Stimulated activated CD4-positive, alpha-beta T cell treated with anti-CD3 and anti-CD28 coated beads, Interleukin-15, amount 100 ng/mL, for 48 hours (primary cell): ENCODE measurements around the gene SEMA4D.
"Not testable (repeated sequence)": the region's sequence is repeated elsewhere in the genome, so short reads cannot be mapped to it uniquely, and the experiment has no call there.

ENCODE experiments used
- DNase-seq, 2 donors: peaks; one replicate each; pipeline ENCODE4 v3.0.0-alpha.2; 2020; ENCODE audit warnings: low read depth in 2 of 2

The SEMA4D gene

GRCh38 chr9:89387197-89387849, 110.6 kb downstream of the SEMA4D start:
- DNase-seq, result no peak

GRCh38 chr9:89386797-89387196, 111.1 kb downstream of the SEMA4D start:
- DNase-seq, result no peak

- DNase-seq, result no peak
These were observed 111.7 kb downstream of the SEMA4D start for GRCh38 chr9:89386206-89386605.

GRCh38 chr9:89384783-89385182, 113.1 kb downstream of the SEMA4D start:
- DNase-seq, result no peak

- no peak for DNase-seq
These were observed 114.1 kb downstream of the SEMA4D start for GRCh38 chr9:89383721-89384300.

- DNase-seq, result no peak
These were observed 114.7 kb downstream of the SEMA4D start for GRCh38 chr9:89383030-89383720.

- DNase-seq, result no peak
These were observed 115.6 kb downstream of the SEMA4D start for GRCh38 chr9:89382026-89382986.

GRCh38 chr9:89381308-89381609, 116.7 kb downstream of the SEMA4D start:
- no peak for DNase-seq

GRCh38 chr9:89380437-89381307, 117.2 kb downstream of the SEMA4D start:
- no peak for DNase-seq

GRCh38 chr9:89379508-89380115, 118.3 kb downstream of the SEMA4D start:
- no peak for DNase-seq

GRCh38 chr9:89379031-89379430, 118.9 kb downstream of the SEMA4D start:
- DNase-seq, result no peak

- no peak for DNase-seq
These were observed 119.4 kb downstream of the SEMA4D start for GRCh38 chr9:89378541-89378940.

GRCh38 chr9:89377411-89377810, 120.5 kb downstream of the SEMA4D start:
- DNase-seq, result no peak

- no peak for DNase-seq
These were observed 121.1 kb downstream of the SEMA4D start for GRCh38 chr9:89376741-89377351.

GRCh38 chr9:89376286-89376685, 121.6 kb downstream of the SEMA4D start:
- DNase-seq, result no peak

- DNase-seq, result no peak
These were observed 122.6 kb downstream of the SEMA4D start for GRCh38 chr9:89375191-89375760.

- DNase-seq, result no peak
These were observed 123.7 kb downstream of the SEMA4D start for GRCh38 chr9:89374176-89374575.

- no peak for DNase-seq
These were observed 124.9 kb downstream of the SEMA4D start for GRCh38 chr9:89372979-89373378.

GRCh38 chr9:89372230-89372816, 125.6 kb downstream of the SEMA4D start:
- no peak for DNase-seq

- DNase-seq, result not testable (repeated sequence)
These were observed 126.1 kb downstream of the SEMA4D start for GRCh38 chr9:89371791-89372190.
